T47D (cell line): Measurements from ENCODE around the gene SPEM1.

ENCODE experiments used
- DNase-seq, 2 experiments: peaks; one replicate each; pipeline versions ENCODE4 v3.0.0 to v3.0.0-alpha.2; 2011 to 2012; ENCODE audit warnings: low read depth in 1 of 2, low spot score in 1 of 2
- JUND ChIP-seq: IDR thresholded peaks from 2 replicates; pipeline ENCODE4 v1.6.1; 2012; ENCODE audit warnings: low read depth
- in situ Hi-C: cut with HindIII; loops from 2 replicates; pipeline ENCODE4 v1.10.0; 2016; ENCODE audit warnings: low sequenced_read_pairs, low pct_unique_long_range_greater_than_20kb

The SPEM1 gene

DNA sequence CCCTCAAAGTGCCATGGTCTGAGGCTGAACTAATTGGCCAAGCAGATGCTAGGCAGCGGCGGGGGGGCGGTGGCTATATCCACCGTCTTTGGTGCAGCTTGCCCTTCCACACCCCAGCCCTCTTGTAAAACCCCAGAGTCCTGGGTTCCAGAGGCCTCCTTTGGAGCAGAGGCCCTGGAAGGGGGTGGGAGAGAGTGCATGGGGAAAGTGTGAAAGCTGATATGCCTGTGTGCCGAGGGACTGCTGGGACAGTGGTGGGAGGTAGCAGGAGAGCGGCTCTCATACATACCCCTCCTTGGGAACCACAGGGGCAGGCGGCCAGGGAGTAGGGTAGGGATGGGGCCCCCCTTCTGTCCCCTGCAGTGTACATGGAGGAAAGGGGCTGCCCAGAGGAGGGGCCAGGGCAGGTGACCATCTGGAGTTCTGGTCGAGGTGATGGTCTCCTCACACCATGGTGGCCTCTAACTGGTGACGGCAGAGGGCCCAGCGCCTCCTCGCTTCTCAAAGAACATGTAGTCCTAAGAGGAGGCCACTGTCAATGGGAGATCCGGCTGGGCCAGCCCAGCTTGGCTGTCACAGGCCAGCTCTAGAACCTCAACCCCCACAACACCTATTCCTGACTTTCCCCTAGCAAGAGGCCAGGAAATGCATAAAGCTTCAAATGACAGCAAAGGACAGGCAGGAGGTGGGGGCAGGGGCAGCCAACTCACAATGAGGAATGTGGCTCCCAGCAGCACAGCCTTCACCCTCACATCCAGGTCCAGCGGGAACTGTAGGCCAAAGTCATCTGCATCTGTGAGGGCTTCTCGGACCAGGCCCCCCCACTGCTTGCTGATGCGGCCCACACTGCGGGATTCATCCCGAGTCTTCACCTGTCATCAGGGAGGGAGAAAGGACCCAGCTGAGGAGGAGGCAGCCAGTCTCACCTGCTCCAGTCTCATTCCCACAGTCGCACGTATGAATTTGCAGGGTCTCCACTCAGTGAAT, 29.9 kb upstream of the SPEM1 start:
- no peak for TF ChIP-seq JUND
- no peak for DNase-seq
- in situ Hi-C loops = no loop called here

DNA sequence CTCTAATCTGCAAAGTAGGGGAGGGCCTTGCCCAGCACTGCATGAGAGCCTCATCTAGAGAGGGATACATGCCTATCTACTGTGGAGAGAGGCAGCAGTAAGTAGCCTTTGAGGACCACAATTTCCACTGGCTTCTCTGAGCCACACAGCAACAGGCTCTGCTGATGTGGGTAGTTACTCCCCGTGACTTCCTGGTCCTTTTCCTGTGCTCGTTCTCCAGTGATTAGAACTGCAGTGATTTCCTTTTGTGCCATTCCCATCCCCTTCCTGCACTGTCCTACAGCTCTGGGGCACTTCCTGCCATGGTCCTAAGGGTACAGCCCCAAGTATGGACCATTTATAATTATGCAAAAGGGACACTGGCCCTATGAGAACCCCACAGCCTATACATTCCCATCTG, 28.8 kb upstream of the SPEM1 start:
- TF ChIP-seq JUND = no peak
- no peak for DNase-seq
- in situ Hi-C loops = no loop called here

DNA sequence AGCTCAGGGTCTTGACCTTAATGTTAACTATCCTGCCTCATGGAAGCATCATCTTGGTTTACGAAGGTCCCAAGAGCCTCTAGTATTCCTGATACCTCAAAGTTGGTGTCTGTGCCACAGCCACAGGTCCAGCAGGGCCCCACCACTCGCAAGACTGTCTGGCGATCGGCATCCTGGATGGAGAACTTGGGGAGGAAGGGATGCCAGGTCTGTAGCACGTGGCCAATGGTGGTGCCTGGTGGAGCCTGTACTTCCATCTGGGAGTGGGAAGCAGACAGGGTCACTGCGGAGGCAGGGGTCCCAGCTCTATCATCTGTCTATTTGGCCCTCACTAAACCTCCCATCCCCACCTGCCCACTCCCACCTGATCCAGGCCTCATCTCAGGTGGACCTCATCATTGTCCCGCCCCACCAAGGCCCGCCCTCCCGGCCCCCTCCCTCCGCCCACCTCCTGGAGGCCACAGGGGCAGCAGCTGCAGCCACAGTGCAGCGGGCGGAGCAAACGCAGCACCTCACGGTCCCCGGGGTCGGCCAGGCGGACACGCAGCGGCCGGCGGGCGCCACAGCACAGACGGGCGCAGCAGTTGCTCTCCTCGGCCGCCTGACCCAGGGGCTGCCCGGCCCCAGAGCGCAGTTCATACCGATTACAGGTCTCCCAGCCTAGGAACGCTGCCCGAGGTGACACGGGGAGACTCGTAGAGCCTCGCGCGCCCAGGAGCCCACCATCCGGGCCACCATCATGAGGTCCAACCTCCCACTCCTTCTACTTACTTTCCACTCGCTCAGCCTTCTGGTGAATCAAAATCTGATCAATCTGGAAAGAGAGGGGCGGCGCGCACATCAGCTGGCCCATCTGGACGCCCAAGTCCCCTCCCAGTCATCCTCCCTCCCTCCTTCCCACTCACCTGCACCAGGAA, 27.2 kb upstream of the SPEM1 start:
- TF ChIP-seq JUND = no peak
- in situ Hi-C loops = no loop called here

DNA sequence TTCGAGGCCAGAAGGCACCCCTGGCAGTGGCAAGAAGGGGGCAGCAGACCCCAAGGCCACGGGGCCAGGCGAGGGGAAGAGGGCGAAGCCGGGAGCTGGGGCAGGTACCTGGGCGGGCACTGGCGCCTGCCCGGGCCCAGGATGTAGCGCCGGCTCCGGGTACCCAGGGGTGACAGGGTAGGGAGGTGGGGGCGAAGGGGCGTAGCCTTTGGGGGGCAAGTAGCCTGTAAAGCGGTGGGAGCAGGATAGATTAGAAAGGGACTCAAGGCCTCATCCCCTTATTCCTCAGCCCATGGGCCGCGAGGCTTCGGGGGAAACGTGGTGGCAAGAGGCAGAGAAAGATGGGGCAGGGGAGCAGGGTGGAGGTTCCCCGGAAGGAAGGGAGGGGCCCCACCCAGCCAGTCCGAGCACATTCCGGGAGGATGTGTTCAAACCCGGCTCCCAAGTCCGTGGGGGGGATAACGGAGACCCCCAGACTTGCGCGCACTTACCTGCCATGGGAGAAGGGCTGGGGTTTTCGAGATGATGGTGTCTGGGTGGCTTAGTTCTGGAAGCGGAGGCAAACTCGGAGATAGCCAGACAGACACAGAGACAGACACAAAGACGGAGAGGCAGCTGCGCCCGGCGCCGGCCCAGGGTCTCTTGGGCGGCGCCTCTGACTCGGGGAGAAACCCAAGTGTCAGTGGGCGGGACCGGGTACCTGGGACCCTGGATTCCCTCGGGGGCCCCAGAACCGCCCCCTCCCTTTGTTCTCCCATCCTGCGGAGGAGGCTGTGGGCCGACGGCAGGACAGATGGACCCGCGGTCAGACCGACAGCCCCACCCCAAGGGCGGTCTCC, 26.3 kb upstream of the SPEM1 start:
- in situ Hi-C loops = no loop called here
- TF ChIP-seq JUND = no peak
- DNase-seq = peak; percentile 26 to 51

More for the DNA sequence above, 27.2 kb upstream of the SPEM1 start:
- no peak for DNase-seq

DNA sequence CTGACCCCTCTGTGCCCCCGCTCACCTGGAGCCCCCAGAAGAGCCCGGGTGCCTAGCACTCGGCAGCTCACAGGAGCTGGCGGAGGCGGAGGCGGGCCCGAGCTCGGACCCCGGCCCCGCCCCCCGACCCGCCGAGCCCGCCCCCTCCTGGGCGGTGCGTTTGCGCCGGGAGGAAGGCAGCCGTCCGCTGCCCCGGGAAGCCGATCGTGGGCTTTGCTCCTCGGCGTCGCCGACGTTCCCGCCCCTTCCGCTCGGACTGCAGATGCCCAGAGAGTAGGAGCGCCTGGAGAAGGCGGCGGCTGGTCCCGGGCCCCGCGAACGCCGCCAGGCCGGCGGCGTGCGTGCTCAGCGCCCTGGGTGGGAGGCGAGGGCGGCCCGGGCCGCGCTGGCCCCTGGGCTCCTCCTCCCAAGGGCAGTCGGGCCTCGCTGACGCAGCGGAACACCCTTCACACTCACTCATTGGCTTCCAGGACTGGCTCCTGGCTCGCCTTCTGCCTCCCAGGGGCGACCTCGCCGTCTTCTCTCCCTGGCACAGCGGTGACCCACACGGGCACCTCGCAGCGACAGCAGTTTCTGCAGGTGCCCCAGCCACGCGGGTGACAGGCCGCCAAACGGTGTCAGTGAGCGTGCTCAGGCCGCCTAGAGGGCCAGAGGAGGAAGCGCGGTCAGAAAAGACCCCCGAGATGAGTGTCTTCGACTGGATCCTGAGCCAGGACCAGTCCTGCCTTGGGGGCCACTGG, 25.5 kb upstream of the SPEM1 start, which contains the start of gene PLSCR3:
Gene PLSCR3 (minus strand): TSS at position 74 of the 740 bp plus-strand sequence. CDS start 415 bp downstream, outside the sequence.
- in situ Hi-C loops = no loop called here
- TF ChIP-seq JUND = no peak
- DNase-seq = peak; percentile 84 to 89

DNA sequence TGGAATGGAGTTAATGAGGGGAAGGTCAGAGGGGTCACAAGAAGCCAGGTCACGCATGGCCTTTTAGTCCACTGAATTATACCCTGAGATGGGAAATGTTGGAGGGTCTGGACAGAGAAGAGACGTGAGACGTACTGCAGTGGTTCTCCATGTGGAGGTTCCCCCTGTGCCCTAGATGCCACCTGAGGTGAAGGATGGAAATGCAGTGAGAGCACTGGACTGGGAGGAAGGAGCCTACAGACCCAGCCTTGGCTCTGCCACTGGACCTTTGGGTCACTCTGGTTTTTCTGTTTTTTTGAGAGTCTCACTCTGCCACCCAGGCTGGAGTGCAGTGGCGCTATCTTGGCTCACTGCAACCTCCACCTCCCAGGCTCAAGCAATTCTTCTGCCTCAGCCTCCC, 24.0 kb upstream of the SPEM1 start:
- no peak for TF ChIP-seq JUND
- DNase-seq = no peak
- in situ Hi-C loops = no loop called here

DNA sequence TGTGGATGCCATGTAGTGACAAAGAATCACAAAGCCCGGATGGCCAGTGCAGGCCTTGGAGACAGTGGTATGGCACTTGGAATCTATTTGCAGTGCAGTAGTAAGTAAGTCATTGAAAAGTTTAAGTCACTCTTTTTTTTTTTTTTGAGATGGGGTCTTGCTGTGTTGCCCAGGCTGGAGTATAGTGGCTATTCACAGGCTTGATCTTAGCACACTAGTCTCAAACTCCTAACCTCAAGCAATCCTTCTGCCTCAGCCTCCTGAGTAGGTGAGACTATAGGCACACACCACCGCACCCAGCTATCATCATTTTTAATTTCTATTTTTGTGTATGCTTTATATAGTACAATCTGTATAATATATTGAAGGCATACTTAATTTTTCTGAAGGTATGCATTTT, 21.5 kb upstream of the SPEM1 start:
- in situ Hi-C loops = no loop called here
- no peak for DNase-seq
- TF ChIP-seq JUND = no peak

DNA sequence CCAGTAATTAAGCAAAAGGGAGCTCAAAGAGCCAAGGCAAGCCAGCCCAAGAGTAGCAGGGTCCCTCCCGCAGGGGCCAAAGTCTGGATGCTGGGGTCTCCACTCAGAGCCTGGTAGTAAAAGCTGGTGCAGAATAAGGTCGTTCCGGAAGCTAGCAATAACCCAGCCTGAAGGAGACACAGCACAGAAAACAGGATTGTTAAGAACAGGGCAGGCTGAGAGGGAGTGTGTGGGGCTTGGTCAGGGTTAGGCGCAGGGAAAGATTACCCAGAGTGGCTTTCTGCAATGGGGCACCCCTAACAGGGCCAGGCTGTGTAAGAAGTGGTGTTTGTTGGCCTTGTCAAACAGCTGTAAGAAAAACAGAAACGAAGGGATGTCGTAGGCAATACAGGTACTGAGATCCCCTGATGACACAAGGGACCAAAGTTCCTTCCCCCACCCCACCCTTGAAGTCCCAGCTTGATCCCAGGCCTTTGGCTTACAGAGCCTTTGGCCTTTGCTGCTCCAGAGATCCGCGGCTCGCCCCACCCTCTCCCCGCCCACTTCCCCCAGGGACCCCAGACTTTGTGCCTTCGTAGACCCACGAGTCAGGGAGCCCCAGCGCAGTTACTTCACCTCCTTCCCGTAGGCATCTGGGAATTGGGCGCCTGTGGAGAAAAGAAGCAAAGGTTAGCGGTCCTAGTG, 16.9 kb upstream of the SPEM1 start:
- in situ Hi-C loops = no loop called here
- TF ChIP-seq JUND = no peak
- no peak for DNase-seq

DNA sequence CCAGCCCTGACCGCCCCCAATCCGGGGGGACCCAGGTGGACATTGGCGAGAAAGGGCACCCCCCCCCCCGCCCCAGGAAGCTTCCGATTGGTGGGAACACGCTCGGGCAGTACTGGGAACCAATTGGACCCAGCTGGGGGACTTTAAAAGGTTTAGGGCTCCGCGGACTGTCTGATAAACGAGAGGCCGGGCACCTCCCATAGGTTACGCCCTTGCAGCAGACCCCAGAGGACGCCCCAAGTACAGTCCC, 16.5 kb upstream of the SPEM1 start:
- no peak for TF ChIP-seq JUND
- in situ Hi-C loops = no loop called here
- peak in 1 of 2 experiments; percentile 70 for DNase-seq

DNA sequence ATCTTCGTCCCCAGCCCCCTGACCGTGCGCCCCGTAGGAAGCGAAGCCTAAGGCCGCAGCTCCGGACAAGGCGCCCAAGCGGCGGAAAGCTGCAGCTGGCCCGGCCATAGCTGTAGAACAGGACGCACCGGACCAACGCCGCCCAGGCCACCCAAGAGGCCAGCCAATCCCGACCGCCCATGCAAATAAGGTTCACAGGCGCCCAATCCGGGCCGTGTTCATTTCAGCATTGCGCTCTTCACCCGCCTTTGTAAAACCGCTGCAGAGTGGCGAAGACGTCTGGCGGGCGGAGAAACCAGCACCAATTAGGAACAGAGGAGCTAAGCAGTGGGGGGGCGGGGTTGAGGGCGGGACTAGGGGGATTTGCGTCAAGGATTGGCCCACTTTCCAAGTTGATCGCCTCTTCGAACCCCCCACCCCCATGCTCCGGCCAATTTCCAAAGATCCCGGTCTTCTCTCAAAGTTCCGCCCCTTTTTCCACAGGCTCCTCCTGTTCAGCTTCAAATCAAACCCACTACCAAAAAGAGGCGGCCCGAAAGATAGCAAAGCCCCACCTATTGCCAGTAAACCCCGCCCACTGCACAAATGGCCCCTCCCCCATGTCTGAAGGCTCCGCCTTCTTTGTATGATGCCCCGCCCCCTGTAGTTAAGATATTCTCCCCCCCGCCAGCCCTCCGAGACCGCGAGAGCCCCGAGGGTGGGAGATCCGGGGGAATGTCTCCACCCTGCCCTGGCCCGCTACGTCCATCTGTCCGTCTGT, 16.0 kb upstream of the SPEM1 start, which contains the start of gene TMEM256:
Gene TMEM256 (minus strand): TSS at position 121 of the 760 bp plus-strand sequence. CDS start 13 bp downstream, at position 108.
- in situ Hi-C loops = no loop called here
- TF ChIP-seq JUND = no peak

More for the DNA sequence above, 16.0 kb upstream of the SPEM1 start, which contains the start of gene TMEM256:
- DNase-seq = peak; percentile 92 to 99
